ENCODE measurements around the gene CCDC106.

CCDC106 gene
- 0.91 to 2.1 reads per million in 2 experiments for total RNA-seq

DNA sequence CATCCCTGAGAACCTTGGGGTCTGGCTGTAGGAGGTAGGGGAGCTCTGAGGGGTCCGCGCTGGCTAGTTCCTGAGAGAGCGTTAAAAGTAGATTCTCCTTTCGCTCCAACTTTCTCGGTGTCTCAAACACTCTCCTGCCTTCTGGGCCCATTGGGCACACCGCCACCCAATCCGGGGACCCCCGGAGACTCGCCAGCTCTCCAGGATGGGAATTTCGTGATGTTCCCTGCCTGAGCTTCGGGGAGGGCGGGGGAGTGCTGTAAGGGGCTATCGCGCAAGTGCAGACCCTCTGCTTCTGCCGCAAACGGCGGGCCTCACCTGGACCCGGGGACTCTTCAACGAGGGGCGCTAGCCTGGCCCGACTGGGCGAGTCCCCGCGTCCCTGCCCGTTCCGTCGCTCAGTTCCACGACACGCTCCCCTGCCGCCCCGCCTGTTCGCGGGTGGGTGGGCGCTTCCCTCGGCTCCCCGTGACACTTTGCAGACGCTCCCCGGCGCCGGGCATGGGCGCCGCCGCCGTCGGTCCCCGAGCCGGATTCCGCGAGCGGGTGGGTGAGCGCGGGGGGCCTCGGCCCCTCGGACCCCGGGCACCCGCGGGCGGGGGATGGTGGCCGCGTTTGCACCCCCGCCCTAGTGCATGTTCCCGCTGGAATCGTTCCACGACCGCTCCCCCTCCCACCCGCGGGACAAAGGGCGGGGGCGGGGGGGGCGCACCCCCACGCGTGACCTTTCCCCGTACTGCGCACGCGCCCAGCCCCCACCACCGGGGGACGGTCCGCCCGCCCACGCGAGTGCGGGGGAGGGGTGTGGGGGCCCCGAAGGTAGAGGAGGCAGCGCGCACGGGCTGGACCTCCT lies at the start of gene CCDC106:
TSS of gene CCDC106 (plus strand) at position 481 of the 853 bp plus-strand sequence. CDS start 835 bp downstream, outside the sequence.
- no peak for DNase-seq (ENCODE audit: low read depth)

DNA sequence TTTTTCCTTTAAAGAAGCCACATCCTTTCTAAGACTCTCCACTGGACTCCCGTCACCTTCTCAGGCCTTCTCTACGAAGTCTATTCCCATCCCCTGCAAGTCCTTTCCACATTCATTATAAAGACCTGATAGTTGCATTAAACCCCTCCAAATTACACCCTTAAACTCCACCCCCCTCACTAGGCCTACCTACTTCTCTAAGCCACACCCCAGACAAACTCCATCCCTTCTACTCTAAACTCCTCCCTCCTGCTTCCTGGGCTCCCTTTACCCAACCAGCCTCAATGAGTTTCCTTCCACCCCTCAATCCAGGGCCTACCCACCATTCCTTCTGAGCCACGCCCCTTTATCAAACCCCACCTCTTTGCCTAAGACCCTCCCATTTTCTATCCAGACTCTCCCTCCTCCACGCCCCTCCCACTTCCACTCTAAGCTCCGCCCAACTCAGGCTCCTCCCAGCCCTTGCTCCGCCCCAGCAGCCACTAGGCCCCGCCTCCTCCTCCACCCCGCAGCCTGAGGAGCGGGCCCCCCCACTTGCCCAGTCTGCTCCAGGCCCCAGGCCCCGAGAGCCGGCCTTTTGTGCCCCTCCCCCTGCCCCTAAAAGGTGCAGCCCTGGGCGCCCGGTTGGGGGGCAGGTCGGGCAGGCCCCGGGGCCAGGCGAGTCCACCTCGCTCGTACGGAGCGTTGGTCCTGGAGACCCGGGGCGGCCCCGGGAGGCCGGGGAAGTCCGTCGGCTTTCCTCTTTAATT lies 49.1 kb upstream of the CCDC106 start:
- peak; percentile 90 for DNase-seq (ENCODE audit: low read depth)

GRCh38 chr19:55599468-55599841 lies 48.6 kb upstream of the CCDC106 start, which contains the start of gene FIZ1:
FIZ1 (minus strand) TSS chr19:55599517; CDS start chr19:55597865, 1,652 bp downstream.
- DNase-seq (ENCODE audit: low read depth), result peak; percentile 93

GRCh38 chr19:55599842-55600661 lies 48.0 kb upstream of the CCDC106 start, which contains the start of gene ZNF524:
ZNF524 (plus strand) TSS chr19:55600288; CDS start chr19:55602113, 1,825 bp downstream.
- DNase-seq (ENCODE audit: low read depth), result peak; percentile 76

- no peak for DNase-seq (ENCODE audit: low read depth)
Observed at GRCh38 chr19:55600662-55601028, 47.4 kb upstream of the CCDC106 start.

- no peak for DNase-seq (ENCODE audit: low read depth)
Observed at GRCh38 chr19:55601084-55601483, 46.9 kb upstream of the CCDC106 start.

GRCh38 chr19:55602104-55603001 lies 45.7 kb upstream of the CCDC106 start:
- no peak for DNase-seq (ENCODE audit: low read depth)

GRCh38 chr19:55603115-55603514 lies 44.9 kb upstream of the CCDC106 start:
- DNase-seq (ENCODE audit: low read depth), result no peak

- DNase-seq (ENCODE audit: low read depth), result no peak
Observed at GRCh38 chr19:55603581-55604292, 44.3 kb upstream of the CCDC106 start.

DNA sequence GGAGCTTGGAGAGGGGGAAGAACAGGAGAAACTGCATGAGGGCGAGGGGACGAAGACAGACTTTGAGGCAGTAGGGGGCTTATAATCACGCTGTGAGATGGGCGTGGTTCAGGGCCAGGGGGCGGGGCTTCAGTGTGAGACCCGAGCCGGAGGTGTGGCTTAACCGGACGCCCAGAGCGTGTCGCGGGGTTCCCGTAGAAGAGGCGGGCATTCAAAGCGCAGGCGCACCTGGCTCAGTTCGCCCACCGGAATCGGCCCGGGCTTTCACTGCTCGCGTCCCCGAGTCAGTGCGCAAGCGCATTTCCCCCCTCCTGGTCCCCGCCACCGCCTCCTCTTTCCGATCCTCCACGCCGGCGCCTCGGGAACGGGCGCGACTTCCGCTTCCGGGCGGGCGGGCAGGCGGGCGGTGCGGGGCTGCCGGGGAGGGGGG lies 42.8 kb upstream of the CCDC106 start:
- peak; percentile 96 for DNase-seq (ENCODE audit: low read depth)

- peak; percentile 58 for DNase-seq (ENCODE audit: low read depth)
Observed at GRCh38 chr19:55605637-55606470, 42.2 kb upstream of the CCDC106 start, which contains the start of gene ZNF865. ZNF865 (plus strand) TSS chr19:55605647; CDS start chr19:55613619, 7,972 bp downstream.

GRCh38 chr19:55606471-55606787 lies 41.6 kb upstream of the CCDC106 start:
- no peak for DNase-seq (ENCODE audit: low read depth)

- DNase-seq (ENCODE audit: low read depth), result no peak
Observed at GRCh38 chr19:55606817-55607216, 41.2 kb upstream of the CCDC106 start.

GRCh38 chr19:55609326-55609725 lies 38.7 kb upstream of the CCDC106 start:
- DNase-seq (ENCODE audit: low read depth), result no peak

DNA sequence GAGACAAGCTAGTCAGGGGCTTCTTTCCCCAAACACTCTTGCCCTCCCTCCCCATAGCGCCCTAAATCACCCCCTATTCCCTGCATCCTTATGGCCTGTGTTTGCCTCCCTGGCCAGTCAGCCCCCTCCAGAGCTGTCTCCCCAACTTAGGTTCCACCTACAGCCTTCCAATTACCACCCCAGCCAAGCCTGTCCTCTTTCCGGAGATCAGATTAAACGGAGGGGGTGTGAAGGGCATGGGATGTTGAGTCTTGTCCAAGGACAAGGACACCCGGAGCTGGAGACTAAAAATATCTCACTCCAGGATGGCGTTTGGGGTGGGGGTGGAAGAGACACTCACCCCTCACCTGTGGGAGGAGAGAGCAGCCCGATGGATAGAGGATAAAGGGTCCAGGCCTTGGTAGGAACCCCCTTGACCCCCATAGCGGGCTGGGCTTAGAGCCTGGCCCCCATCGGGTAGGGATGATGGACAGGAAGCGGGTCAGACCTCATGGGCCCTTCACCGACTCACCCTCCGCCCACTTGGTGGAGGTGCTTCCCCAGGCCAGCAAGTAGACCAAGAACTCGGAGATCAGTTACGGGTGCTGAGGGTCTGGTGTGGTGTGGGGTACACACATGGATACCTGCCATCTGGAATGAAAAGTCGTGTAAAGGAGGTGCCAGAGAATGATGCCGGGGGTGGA lies 36.6 kb upstream of the CCDC106 start:
- DNase-seq (ENCODE audit: low read depth), result no peak

- DNase-seq (ENCODE audit: low read depth), result no peak
Observed at GRCh38 chr19:55611983-55612645, 35.9 kb upstream of the CCDC106 start.

GRCh38 chr19:55613396-55613795 lies 34.6 kb upstream of the CCDC106 start:
- DNase-seq (ENCODE audit: low read depth), result no peak
